HG02973 (cell line): ENCODE results near the gene AMELX.

Experiments
- ATAC-seq: cut with Tn5 transposase; IDR thresholded peaks from one replicate; pipeline ENCODE4 v1.9.1; 2021; ENCODE audit warnings: moderate library complexity; ENCODE audit not compliant: unreplicated experiment

The AMELX gene

GRCh38 chrX:11293113-11293512, at the start of gene AMELX:
TSS of gene AMELX (plus strand) at chrX:11293413. CDS start at chrX:11294789, 1,376 bp downstream.
- no peak for ATAC-seq

DNA sequence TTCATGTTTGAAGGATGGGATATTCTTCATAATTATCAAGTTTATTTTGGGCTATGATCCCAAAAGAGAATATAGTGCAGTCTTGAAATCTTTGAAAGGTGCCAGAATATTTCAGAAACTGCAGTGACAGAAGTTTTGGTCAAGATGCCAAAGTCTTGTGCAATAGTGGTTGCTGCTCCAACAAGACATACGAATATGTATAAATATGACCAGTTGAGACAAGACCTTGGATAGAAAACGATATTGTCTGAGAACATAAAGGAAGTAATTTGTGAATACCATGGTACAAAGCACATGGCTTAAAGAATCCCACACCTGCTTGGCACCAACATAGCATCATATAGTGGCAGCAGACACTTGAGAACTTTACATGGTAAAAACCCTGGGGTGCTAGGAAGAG, 48.6 kb upstream of the AMELX start:
- ATAC-seq, result no peak

- no peak for ATAC-seq
These were observed 38.6 kb upstream of the AMELX start for GRCh38 chrX:11254417-11255109.

DNA sequence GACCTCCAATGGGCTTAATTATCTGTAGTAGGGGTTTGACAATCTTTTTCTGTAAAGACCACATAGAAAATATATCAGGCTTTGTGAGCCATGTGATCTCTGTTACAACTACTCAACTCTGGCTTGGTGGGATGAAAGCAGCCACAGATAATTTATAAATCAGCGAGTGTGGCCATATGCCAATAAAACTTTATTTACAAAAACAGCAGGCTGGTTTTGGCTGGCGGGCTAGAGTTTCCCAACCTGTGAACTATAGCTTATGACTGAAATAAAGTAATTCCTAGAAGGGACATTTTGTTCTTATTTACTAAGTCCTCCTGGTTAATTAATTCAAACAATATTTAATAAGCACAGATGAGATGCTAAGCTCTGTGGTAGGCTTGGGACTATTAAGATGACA, 35.9 kb upstream of the AMELX start:
- ATAC-seq, result no peak

- no peak for ATAC-seq
These were observed 35.5 kb upstream of the AMELX start for GRCh38 chrX:11257711-11258110.

GRCh38 chrX:11259437-11259836, 33.8 kb upstream of the AMELX start:
- no peak for ATAC-seq

- no peak for ATAC-seq
These were observed 32.0 kb upstream of the AMELX start for GRCh38 chrX:11261260-11261659.

- ATAC-seq, result no peak
These were observed 28.3 kb upstream of the AMELX start for GRCh38 chrX:11264925-11265324.

- no peak for ATAC-seq
These were observed 27.9 kb upstream of the AMELX start for GRCh38 chrX:11265352-11265751.

GRCh38 chrX:11266573-11267003, 26.6 kb upstream of the AMELX start:
- ATAC-seq, result no peak

GRCh38 chrX:11267425-11267824, 25.8 kb upstream of the AMELX start:
- ATAC-seq, result no peak

- ATAC-seq, result no peak
These were observed 24.2 kb upstream of the AMELX start for GRCh38 chrX:11269006-11269405.

GRCh38 chrX:11269996-11270395, 23.2 kb upstream of the AMELX start:
- no peak for ATAC-seq

DNA sequence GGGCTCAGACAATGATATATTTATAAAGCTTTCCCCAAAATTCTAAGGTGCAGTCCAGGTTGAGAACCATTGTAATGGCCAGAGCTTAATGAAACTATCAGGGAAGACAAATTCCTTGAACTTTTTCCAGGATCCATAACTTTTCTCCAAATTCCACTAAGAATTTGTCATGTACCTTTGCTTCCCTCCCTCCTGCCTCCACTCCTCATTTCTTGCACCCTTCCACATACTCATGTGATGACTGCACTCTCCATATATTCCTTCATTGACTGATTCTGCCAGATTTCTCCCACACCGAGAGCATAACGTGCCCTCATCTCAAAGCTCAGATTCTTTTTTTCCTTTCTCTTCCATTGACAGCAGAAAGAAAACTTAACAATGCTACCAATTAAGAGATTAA, 20.9 kb upstream of the AMELX start:
- ATAC-seq, result no peak

GRCh38 chrX:11272863-11273262, 20.4 kb upstream of the AMELX start:
- ATAC-seq, result no peak

DNA sequence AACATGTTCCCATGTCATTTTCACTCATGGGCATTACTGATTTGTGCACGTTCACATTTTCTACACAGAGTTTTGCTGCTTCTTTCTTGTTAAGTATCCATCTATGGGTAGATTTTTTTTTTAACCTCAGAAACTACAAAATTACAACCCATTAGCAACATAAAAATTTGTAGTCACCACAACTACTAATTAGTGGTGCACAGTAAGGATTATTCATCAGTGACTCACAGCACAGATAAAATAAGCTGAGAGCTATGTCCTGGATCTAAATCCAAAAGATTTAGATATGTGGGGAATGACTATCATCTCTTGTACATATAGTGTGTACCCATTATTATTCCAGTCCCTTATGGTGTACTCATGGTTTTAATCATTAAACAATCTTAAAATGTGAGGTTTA, 19.7 kb upstream of the AMELX start:
- ATAC-seq, result no peak

- no peak for ATAC-seq
These were observed 11.2 kb upstream of the AMELX start for GRCh38 chrX:11282043-11282442.

DNA sequence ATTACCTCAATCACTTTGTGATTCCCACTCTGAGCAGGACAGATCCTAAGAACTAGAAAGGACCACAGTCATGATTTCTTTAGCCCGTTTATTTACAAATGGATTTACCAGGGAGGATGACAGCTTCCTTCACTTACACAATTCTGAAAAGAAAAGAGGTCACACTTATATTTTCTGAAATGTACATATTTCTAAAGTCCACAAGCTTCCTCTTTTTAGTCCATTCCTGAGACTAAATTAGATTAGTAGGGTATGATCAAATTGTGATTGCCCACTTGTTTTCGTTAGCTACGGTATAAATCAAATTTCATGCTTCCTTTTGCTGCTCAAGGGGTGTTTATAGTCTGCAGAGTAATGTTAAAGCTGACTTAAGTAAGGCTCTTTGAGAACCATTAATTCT, 7.6 kb upstream of the AMELX start:
- no peak for ATAC-seq

DNA sequence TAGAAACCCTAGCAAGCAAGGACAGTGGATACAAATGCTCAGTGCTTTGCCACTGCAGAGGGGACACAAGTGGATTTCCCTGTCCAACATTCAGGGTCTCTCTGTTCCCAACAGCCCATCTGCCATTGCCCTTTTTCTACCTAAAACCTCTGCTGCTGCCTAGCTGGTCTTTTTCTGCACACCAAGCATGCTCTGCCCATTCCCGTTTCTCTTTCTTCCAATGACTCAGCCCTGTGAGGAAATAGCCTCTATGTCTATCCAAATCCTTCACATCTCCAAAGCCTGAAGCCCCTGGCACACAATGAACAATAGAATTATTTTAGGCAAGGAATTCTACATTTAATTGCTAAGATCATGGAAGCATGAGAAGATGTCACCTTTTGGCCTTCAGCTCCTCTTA, 5.7 kb upstream of the AMELX start:
- ATAC-seq, result no peak

GRCh38 chrX:11290416-11291102, 2.7 kb upstream of the AMELX start:
- no peak for ATAC-seq

GRCh38 chrX:11296051-11296450, 2.8 kb downstream of the AMELX start:
- no peak for ATAC-seq

DNA sequence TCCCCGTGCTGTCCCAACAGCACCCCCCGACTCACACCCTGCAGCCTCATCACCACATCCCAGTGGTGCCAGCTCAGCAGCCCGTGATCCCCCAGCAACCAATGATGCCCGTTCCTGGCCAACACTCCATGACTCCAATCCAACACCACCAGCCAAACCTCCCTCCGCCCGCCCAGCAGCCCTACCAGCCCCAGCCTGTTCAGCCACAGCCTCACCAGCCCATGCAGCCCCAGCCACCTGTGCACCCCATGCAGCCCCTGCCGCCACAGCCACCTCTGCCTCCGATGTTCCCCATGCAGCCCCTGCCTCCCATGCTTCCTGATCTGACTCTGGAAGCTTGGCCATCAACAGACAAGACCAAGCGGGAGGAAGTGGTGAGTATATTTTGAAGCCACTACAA, 5.4 kb downstream of the AMELX start:
- no peak for ATAC-seq

GRCh38 chrX:11304829-11305228, 11.6 kb downstream of the AMELX start:
- ATAC-seq, result no peak
